Measurements from ENCODE around the gene CCL5. TPM values are rescaled to one million over a fixed set of nuclear protein-coding genes. Genes with fewer than 3 reads are reported as not detected.

Gene CCL5
- total RNA-seq, 6 experiments from 2014 or later: 0.19 TPM; not detected in 5

DNA sequence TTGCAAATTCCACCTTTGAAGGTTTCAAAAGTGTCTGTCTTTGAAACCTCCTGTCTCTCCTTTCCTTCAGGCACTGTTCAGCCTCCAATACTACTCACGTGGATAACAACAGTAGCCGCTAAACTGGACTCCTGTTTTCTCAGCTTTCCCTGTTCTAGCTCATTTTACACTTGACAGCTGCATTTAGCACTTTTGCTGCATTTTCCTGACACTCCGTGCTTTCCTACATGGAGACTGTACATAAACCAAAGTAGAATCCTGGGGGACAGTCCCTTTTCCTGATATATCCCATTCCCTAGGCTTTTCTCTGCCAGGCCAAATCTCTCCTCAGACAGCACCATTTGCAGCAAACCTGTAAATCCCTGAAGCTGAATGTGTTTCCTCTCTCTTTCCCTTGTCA is 3.6 kb downstream of the CCL5 start:
- H3K27me3 Mint-ChIP-seq (ENCODE audit: insufficient read depth): no peaks in the 10 kb centered on the region; the same call in 1 of the 2 replicates
- no peaks in the 10 kb centered on the region for H3K9me3 Mint-ChIP-seq
- no peak for DNase-seq
- H3K36me3 Mint-ChIP-seq (ENCODE audit: low read depth): no peaks in the 10 kb centered on the region
- H3K27ac Mint-ChIP-seq: no peak overlapping the region
- H3K4me1 Mint-ChIP-seq (ENCODE audit: low read depth): peaks cover 27% of the 10 kb centered on the region
- no peak overlapping the region for H3K4me3 Mint-ChIP-seq
- TF ChIP-seq, protein P1, sequence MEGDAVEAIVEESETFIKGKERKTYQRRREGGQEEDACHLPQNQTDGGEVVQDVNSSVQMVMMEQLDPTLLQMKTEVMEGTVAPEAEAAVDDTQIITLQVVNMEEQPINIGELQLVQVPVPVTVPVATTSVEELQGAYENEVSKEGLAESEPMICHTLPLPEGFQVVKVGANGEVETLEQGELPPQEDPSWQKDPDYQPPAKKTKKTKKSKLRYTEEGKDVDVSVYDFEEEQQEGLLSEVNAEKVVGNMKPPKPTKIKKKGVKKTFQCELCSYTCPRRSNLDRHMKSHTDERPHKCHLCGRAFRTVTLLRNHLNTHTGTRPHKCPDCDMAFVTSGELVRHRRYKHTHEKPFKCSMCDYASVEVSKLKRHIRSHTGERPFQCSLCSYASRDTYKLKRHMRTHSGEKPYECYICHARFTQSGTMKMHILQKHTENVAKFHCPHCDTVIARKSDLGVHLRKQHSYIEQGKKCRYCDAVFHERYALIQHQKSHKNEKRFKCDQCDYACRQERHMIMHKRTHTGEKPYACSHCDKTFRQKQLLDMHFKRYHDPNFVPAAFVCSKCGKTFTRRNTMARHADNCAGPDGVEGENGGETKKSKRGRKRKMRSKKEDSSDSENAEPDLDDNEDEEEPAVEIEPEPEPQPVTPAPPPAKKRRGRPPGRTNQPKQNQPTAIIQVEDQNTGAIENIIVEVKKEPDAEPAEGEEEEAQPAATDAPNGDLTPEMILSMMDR (IDR thresholded peaks at IDR 0.05): no peak

DNA sequence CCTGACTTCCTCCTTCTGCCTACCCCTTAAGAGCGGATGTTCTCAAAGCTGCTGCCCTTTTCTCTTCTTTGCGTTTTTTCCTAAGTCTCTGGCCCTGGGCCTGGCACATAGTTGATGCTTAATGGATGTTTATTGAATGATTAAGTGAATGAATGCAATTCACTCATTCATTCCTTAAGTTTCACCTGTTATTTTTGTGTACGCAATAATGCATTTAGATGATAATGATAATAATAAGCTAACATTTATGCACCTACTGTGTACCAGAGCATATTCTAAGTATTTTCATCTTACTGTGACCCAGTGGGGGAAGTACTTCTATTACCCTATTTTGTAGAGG is 4.4 kb downstream of the CCL5 start:
- Mint-ChIP-seq H3K36me3 (ENCODE audit: low read depth) (no peaks in the 10 kb centered on the region), H3K27me3 (ENCODE audit: insufficient read depth) (no peaks in the 10 kb centered on the region; the same call in 1 of the 2 replicates), H3K4me3 (no peak overlapping the region), H3K4me1 (ENCODE audit: low read depth) (peaks cover 24% of the 10 kb centered on the region), H3K27ac (no peak overlapping the region), H3K9me3 (no peaks in the 10 kb centered on the region)
- DNase-seq: no peak
- TF ChIP-seq, protein P1 (IDR thresholded peaks at IDR 0.05): no peak

DNA sequence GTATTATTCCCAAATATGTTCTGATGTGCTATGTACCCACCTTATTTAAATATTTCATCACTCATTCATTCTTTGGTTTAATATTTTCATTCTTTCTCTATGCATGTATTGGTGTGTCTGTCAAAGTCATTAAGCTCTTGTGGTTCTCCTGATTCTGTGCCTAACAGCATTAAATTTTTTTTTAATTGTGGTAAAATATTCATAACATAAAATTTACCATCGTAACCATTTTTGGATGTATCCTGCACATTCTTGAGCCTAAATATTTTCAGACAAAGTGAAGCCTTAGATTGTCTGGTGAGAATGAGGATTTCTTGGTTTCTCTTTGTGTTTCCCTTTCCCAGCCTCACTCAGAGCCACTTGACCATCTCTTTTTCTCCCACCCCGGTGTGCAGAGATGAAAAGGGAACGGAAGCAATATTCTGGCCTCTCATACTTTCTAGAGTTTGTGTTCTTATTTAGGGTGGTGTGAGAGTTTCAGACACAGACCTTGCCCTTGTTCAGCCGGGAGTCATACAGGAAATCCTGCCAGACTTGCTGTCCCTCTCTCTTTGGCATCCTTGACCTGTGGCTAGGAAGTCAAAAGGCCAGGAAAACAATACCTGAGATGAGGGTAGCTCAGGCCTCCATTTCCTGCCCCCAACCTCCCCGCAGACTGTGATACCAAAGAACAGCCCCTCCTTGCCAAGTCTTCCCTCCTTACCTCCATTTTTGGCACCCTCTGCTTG is 4.9 kb downstream of the CCL5 start:
- H3K36me3 Mint-ChIP-seq (ENCODE audit: low read depth): no peaks in the 10 kb centered on the region
- no peak for DNase-seq
- H3K4me3 Mint-ChIP-seq: no peak overlapping the region
- TF ChIP-seq, protein P1 (IDR thresholded peaks at IDR 0.05): no peak
- no peaks in the 10 kb centered on the region for H3K9me3 Mint-ChIP-seq
- no peak overlapping the region for H3K27ac Mint-ChIP-seq
- H3K27me3 Mint-ChIP-seq (ENCODE audit: insufficient read depth): no peaks in the 10 kb centered on the region; the same call in 1 of the 2 replicates
- H3K4me1 Mint-ChIP-seq (ENCODE audit: low read depth): peaks cover 19% of the 10 kb centered on the region

GRCh38 chr17:35872196-35872980 is 7.8 kb downstream of the CCL5 start:
- Mint-ChIP-seq H3K4me1 (ENCODE audit: low read depth) (peaks cover 10% of the 10 kb centered on the region), H3K4me3 (no peak overlapping the region), H3K27ac (no peak overlapping the region), H3K27me3 (ENCODE audit: insufficient read depth) (no peaks in the 10 kb centered on the region; the same call in 1 of the 2 replicates), H3K9me3 (no peaks in the 10 kb centered on the region), H3K36me3 (ENCODE audit: low read depth) (no peaks in the 10 kb centered on the region)
- TF ChIP-seq, protein P1 (IDR thresholded peaks at IDR 0.05): no peak
- DNase-seq: no peak

DNA sequence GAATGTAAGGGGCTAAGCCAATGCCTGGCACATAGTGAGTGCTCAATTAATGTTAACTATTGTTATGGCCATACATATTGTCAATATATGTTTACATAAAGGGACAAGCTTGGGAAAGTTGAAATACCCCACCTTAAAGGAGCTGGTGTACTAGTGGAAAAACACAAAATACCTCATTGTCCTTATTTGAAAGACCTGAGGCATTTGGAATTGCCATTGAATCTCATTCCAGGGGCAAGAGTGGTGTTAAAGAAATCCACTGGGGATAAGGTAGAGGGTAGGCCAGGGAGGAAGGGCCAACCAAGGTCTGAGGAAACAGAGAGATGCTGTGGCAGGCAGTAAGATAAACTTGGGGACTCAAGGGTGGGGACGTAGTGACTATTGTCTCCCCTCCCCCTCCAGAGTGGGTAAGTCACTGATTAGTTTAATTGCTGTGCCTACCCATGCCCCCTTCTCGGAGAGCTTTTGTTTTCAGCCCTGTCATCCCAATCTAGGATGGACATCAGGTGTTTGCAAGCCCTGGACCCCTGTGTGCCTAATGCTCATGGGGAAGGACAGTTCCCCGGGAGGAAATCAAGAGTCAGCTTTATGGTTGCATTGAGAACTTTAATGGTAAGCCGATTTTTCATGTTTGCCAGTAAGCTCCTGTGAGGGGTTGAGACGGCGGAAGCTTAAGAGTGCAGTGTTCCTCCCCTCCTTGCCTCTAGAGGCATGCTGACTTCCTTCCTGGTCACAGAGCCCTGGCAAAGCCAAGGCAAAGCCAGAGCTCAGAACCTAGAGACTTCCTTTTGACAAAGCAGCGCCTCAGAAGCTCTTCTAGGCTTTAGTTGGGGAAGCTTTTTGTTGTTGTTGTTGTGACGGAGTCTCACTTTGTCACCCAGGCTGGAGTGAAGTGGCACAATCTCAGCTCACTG is 9.0 kb downstream of the CCL5 start:
- Mint-ChIP-seq H3K9me3 (no peaks in the 10 kb centered on the region), H3K27ac (no peak overlapping the region), H3K27me3 (ENCODE audit: insufficient read depth) (no peaks in the 10 kb centered on the region), H3K36me3 (ENCODE audit: low read depth) (no peaks in the 10 kb centered on the region), H3K4me1 (ENCODE audit: low read depth) (peaks cover 16% of the 10 kb centered on the region), H3K4me3 (no peak overlapping the region)
- no peak for DNase-seq
- TF ChIP-seq, protein P1 (IDR thresholded peaks at IDR 0.05): no peak

All from HFFc6 (cell line).